ENCODE data around the gene HAGHL.

The HAGHL gene

GRCh38 chr16:762595-763268 lies 35.8 kb downstream of the HAGHL start:
- DNase-seq (ENCODE audit: insufficient read length, low spot score): no peak
- TF ChIP-seq POLR2A (IDR thresholded peaks at IDR 0.05; ENCODE audit: low read depth, low read length): no peak
- FAIRE-seq: no peak

GRCh38 chr16:763369-764183 lies 36.7 kb downstream of the HAGHL start:
- DNase-seq (ENCODE audit: insufficient read length, low spot score): no peak
- FAIRE-seq: no peak
- TF ChIP-seq POLR2A (IDR thresholded peaks at IDR 0.05; ENCODE audit: low read depth, low read length): no peak

GRCh38 chr16:764184-764750 lies 37.4 kb downstream of the HAGHL start:
- TF ChIP-seq POLR2A (IDR thresholded peaks at IDR 0.05; ENCODE audit: low read depth, low read length): no peak
- FAIRE-seq: no peak
- DNase-seq (ENCODE audit: insufficient read length, low spot score): no peak

GRCh38 chr16:764848-765487 lies 38.1 kb downstream of the HAGHL start:
- no peak for TF ChIP-seq POLR2A (IDR thresholded peaks at IDR 0.05; ENCODE audit: low read depth, low read length)
- no peak for DNase-seq (ENCODE audit: insufficient read length, low spot score)
- no peak for FAIRE-seq

GRCh38 chr16:765488-765865 lies 38.6 kb downstream of the HAGHL start:
- FAIRE-seq (no peak), DNase-seq (ENCODE audit: insufficient read length, low spot score) (no peak)
- no peak for TF ChIP-seq POLR2A (IDR thresholded peaks at IDR 0.05; ENCODE audit: low read depth, low read length)

GRCh38 chr16:766008-766819 lies 39.3 kb downstream of the HAGHL start:
- DNase-seq (ENCODE audit: insufficient read length, low spot score) (no peak), FAIRE-seq (no peak)
- TF ChIP-seq POLR2A (IDR thresholded peaks at IDR 0.05; ENCODE audit: low read depth, low read length): no peak

GRCh38 chr16:766820-767640 lies 40.1 kb downstream of the HAGHL start:
- DNase-seq (ENCODE audit: insufficient read length, low spot score) (no peak), FAIRE-seq (no peak)
- TF ChIP-seq POLR2A (IDR thresholded peaks at IDR 0.05; ENCODE audit: low read depth, low read length): no peak

GRCh38 chr16:767743-768235 lies 40.9 kb downstream of the HAGHL start:
- no peak for TF ChIP-seq POLR2A (IDR thresholded peaks at IDR 0.05; ENCODE audit: low read depth, low read length)
- DNase-seq (ENCODE audit: insufficient read length, low spot score): no peak
- FAIRE-seq: no peak

- DNase-seq (ENCODE audit: insufficient read length, low spot score): no peak
- FAIRE-seq: no peak
- no peak for TF ChIP-seq POLR2A (IDR thresholded peaks at IDR 0.05; ENCODE audit: low read depth, low read length)
These were observed 41.5 kb downstream of the HAGHL start for GRCh38 chr16:768428-768827.

GRCh38 chr16:769184-769784 lies 42.4 kb downstream of the HAGHL start:
- TF ChIP-seq POLR2A (IDR thresholded peaks at IDR 0.05; ENCODE audit: low read depth, low read length): no peak
- DNase-seq (ENCODE audit: insufficient read length, low spot score) (no peak), FAIRE-seq (no peak)

GRCh38 chr16:769934-770333 lies 43.0 kb downstream of the HAGHL start:
- FAIRE-seq (no peak), DNase-seq (ENCODE audit: insufficient read length, low spot score) (no peak)
- TF ChIP-seq POLR2A (IDR thresholded peaks at IDR 0.05; ENCODE audit: low read depth, low read length): no peak

- DNase-seq (ENCODE audit: insufficient read length, low spot score) (no peak), FAIRE-seq (no peak)
- no peak for TF ChIP-seq POLR2A (IDR thresholded peaks at IDR 0.05; ENCODE audit: low read depth, low read length)
These were observed 43.5 kb downstream of the HAGHL start for GRCh38 chr16:770411-770810.

Data from H54 (cell line).